K562 (cell line): ENCODE results near the gene FGF14. TPM values are rescaled to one million over a fixed set of nuclear protein-coding genes. Genes with fewer than 3 reads are reported as not detected.

Experiments used
- ATAC-seq: fragments of 200-7000 bp; cut with Tn5 transposase; 3 replicates; pipeline ENCODE4 v1.9.1; 2020; ENCODE audit warnings: moderate library complexity
- BruUV-seq: library from RNA; stranded (reverse); fragments of 400-500 nt; replicated peaks from 2 replicates; lab custom pipeline; 2021; lab: Mats Ljungman, UMichigan
- CTCF ChIA-PET: fragments of 300-600 bp; formaldehyde crosslinking; extraction: SDS; loops from one replicate; lab custom pipeline; 2021; ENCODE audit warnings: low intra/inter-chr PET ratio; lab: Yijun Ruan, JAX
- POLR2A ChIA-PET: fragments of 300-600, 350-650 bp; sonication (Branson Sonifier 250); formaldehyde crosslinking; extraction: SDS; loops from one replicate; lab custom pipeline; 2021; ENCODE audit warnings: antibody characterized with exemption, inconsistent platforms; lab: Yijun Ruan, JAX
- DNase-seq, 4 experiments: peaks; one replicate each; pipeline versions ENCODE4 v3.0.0 to v3.0.0-alpha.2; 2011 to 2018; ENCODE audit warnings: low spot score in 3 of 4, mixed read lengths in 3 of 4; ENCODE audit errors: extremely low read depth in 1 of 4
- FAIRE-seq: peaks from 2 replicates; lab custom pipeline; 2011; peaks lifted over from hg19 to GRCh38; lab: Jason Lieb, UNC
- H2AFZ ChIP-seq: 2 replicates; pipeline ENCODE4 v1.6.0; 2011; ENCODE audit warnings: low read depth, low read length, control low read depth, inconsistent platforms
- H3K27ac ChIP-seq: fragments of 200-600 bp; 3 replicates; pipeline ENCODE4 v1.8.0; 2011; ENCODE audit warnings: low read depth, mild to moderate bottlenecking, control low read depth, inconsistent platforms, low read length, moderate library complexity, mixed read lengths; ENCODE audit errors: extremely low read depth
- H3K27me3 ChIP-seq, 2 experiments: fragments of 300-600 bp in 1 of 2; 2 replicates in 1 of 2; 3 replicates in 1 of 2; pipeline versions ENCODE4 v1.6.0 to v1.8.0; 2011; ENCODE audit warnings: inconsistent platforms in 2 of 2, low read length in 2 of 2, mild to moderate bottlenecking in 1 of 2, mixed read lengths in 1 of 2, moderate library complexity in 1 of 2; ENCODE audit not compliant: control insufficient read depth in 2 of 2, insufficient read depth in 2 of 2
- H3K36me3 ChIP-seq: fragments of 300-600 bp; 3 replicates; pipeline ENCODE4 v1.8.0; 2011; ENCODE audit warnings: mild to moderate bottlenecking, low read length, inconsistent platforms; ENCODE audit not compliant: control insufficient read depth, insufficient read depth
- H3K4me1 ChIP-seq, 2 experiments: fragments of 200-600 bp in 1 of 2; replicated peaks in 1 of 2; 2 replicates in 1 of 2; 3 replicates in 1 of 2; pipeline versions ENCODE4 v1.5.1 to v1.8.0; 2011; ENCODE audit warnings: inconsistent platforms in 2 of 2, low read length in 2 of 2, mild to moderate bottlenecking in 1 of 2, mixed read lengths in 1 of 2, moderate library complexity in 1 of 2; ENCODE audit not compliant: control insufficient read depth in 2 of 2, insufficient read depth in 2 of 2
- H3K4me2 ChIP-seq: 2 replicates; pipeline ENCODE4 v1.6.1; 2011; ENCODE audit warnings: low read length, control low read depth, inconsistent platforms, mixed read lengths; ENCODE audit not compliant: insufficient read depth
- H3K4me3 ChIP-seq: fragments of 200-600 bp; sonication (generic), shearing (Covaris generic); 2 replicates; pipeline ENCODE4 v1.5.1; 2016; ENCODE audit warnings: control low read depth, inconsistent platforms
- H3K79me2 ChIP-seq: fragments of 200-600 bp; 3 replicates; pipeline ENCODE4 v1.8.0; 2011; ENCODE audit warnings: low read length, inconsistent platforms; ENCODE audit not compliant: control insufficient read depth, insufficient read depth
- H3K9ac ChIP-seq, 2 experiments: 2 replicates each; pipeline versions ENCODE4 v1.6.0 to v1.6.1; 2011; ENCODE audit warnings: low read depth in 2 of 2, low read length in 2 of 2, control low read depth in 1 of 2, inconsistent platforms in 1 of 2, mild to moderate bottlenecking in 1 of 2, mixed read lengths in 1 of 2; ENCODE audit not compliant: insufficient read depth in 1 of 2
- H3K9me1 ChIP-seq: one replicate; pipeline ENCODE4 v1.6.0; 2011; ENCODE audit warnings: inconsistent platforms, mild to moderate bottlenecking, low read length, moderate library complexity; ENCODE audit not compliant: control insufficient read depth, insufficient read depth
- H3K9me3 ChIP-seq: replicated peaks from 2 replicates; pipeline ENCODE4 v1.5.1; 2011; ENCODE audit warnings: low read depth, low read length, inconsistent platforms; ENCODE audit not compliant: control insufficient read depth, insufficient read depth
- H4K20me1 ChIP-seq: replicated peaks from 2 replicates; pipeline ENCODE4 v1.6.1; 2011; ENCODE audit warnings: low read length, inconsistent platforms, mixed read lengths; ENCODE audit not compliant: control insufficient read depth, insufficient read depth
- CBFA2T3 ChIP-seq: fragments of 450-650 bp; IDR thresholded peaks from 2 replicates; pipeline ENCODE4 v1.6.1; 2017
- FOSL1 ChIP-seq: fragments of 200-800 bp; sonication (Bioruptor generic); conservative IDR thresholded peaks from 2 replicates; pipeline ENCODE4 v1.6.1; 2016; ENCODE audit warnings: missing genetic modification characterization, missing compliant biosample characterization
- JUND ChIP-seq, 2 experiments: IDR thresholded peaks; 2 replicates in 1 of 2; 3 replicates in 1 of 2; pipeline ENCODE4 v1.6.1; 2011; ENCODE audit warnings: borderline replicate concordance in 2 of 2, low read depth in 2 of 2, low read length in 2 of 2, improper control_type of control experiment in 1 of 2, missing biosample characterization in 1 of 2, missing genetic modification characterization in 1 of 2, missing genetic modification reagents in 1 of 2
- PTBP1 ChIP-seq: fragments of 200-400 bp; formaldehyde crosslinking; IDR thresholded peaks from 2 replicates; pipeline ENCODE4 v1.6.1; 2017; ENCODE audit warnings: low read depth, low read length
- ZBTB34 ChIP-seq: fragments of 250-450 bp; sonication (Bioruptor Pico); IDR thresholded peaks from 2 replicates; pipeline ENCODE4 v1.8.0; 2021; ENCODE audit warnings: mild to moderate bottlenecking, moderate library complexity
- ZMIZ1 ChIP-seq, 2 experiments: fragments of 150-350 bp in 1 of 2; IDR thresholded peaks; 2 replicates each; pipeline ENCODE4 v1.6.1; 2012 to 2016; ENCODE audit warnings: low read depth in 2 of 2, low read length in 2 of 2, mild to moderate bottlenecking in 1 of 2, moderate library complexity in 1 of 2
- ZNF280B ChIP-seq: fragments of 250-450 bp; sonication (Bioruptor Pico); IDR thresholded peaks from 2 replicates; pipeline ENCODE4 v1.5.1; 2021; ENCODE audit warnings: mild to moderate bottlenecking
- WGBS: fragments of 100-300 bp; shearing (Covaris generic); methylation state at CpG from one replicate; pipeline ENCODE4 v1.1.6; 2016; ENCODE audit warnings: low coverage, mixed read lengths; ENCODE audit not compliant: insufficient coverage; ENCODE audit errors: missing lambda C conversion rate; 5-methylcytosine and 5-hydroxymethylcytosine counted together
- in situ Hi-C: fragments of 300-500 bp; cut with MboI; formaldehyde crosslinking; loops from 4 replicates; pipeline ENCODE4 v1.15.0; 2018; ENCODE audit warnings: inconsistent platforms, mixed read lengths
- intact Hi-C: fragments of 100-400 bp; cut with micrococcal nuclease; formaldehyde crosslinking; loops from 2 replicates; pipeline ENCODE4 v1.14.2; 2022
- polyA plus RNA-seq, 8 experiments: library from polyadenylated mRNA; depleted of rRNA in 4 of 8; stranded (reverse) in 5 of 8; unstranded in 3 of 8; fragments of >200 nt; fragmentation: Nextera tagmentation in 2 of 8; fragmentation: Illumina TruSeq in 1 of 8; extraction: Ambion mirVana in 2 of 8; extraction: Trizol in 1 of 8; gene quantifications; 2 replicates each; pipeline versions ENCODE4 v1.2.1 to v1.2.3, GENCODE V29; 2011 to 2014; ENCODE audit warnings: inconsistent platforms in 1 of 8, missing spikeins in 1 of 8
- total RNA-seq, 7 experiments: library from RNA; depleted of rRNA in 6 of 7; stranded (reverse); fragments of >200 nt in 6 of 7; fragmentation: Illumina TruSeq in 2 of 7; extraction: Trizol in 2 of 7; gene quantifications; 2 replicates each; pipeline versions ENCODE4 v1.2.1 to v1.2.3, GENCODE V29; 2011 to 2021; ENCODE audit warnings: low replicate concordance in 1 of 7
- TF ChIP-seq, protein P1 (sequence below): fragments of 450-650 bp; formaldehyde crosslinking; conservative IDR thresholded peaks from 2 replicates; pipeline ENCODE4 v1.4.0; 2022; ENCODE audit warnings: mild to moderate bottlenecking, missing genetic modification characterization

Gene FGF14
- total and polyA plus RNA-seq, 9 of the 15 experiments (the other 6 are each of a cell fraction or from before 2014, with no cell fraction given), result not detected

DNA sequence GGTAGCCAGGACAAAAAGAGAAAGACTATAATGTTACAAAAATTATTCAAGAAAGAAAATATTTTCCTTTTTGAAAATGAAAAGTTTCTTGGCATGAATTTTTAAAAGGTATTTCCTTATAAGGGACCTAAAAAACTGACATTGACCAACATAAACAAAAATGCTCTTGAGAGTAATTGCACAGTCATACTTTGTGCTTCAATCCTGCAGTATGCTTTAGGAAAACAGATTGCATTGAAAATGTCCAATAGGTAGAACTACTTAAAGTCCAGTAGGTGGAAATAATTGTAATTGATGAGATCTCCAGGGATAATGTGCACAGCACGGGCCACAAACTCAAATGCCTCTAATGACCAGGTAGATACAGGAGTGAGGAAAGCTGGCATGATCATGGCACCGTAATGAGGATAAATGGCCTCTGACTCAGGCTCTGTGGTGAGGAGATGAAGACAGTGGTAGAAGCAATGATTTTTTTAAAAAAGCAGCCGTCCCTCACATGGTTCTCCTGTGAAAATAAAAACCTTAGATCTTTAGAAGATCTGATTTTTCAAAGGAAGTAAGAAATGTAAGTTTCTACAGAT is 671.3 kb downstream of the FGF14 start (continued):
- TF ChIP-seq, protein P1, sequence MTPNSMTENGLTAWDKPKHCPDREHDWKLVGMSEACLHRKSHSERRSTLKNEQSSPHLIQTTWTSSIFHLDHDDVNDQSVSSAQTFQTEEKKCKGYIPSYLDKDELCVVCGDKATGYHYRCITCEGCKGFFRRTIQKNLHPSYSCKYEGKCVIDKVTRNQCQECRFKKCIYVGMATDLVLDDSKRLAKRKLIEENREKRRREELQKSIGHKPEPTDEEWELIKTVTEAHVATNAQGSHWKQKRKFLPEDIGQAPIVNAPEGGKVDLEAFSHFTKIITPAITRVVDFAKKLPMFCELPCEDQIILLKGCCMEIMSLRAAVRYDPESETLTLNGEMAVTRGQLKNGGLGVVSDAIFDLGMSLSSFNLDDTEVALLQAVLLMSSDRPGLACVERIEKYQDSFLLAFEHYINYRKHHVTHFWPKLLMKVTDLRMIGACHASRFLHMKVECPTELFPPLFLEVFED, result no peak
- no peak for TF ChIP-seq PTBP1

DNA sequence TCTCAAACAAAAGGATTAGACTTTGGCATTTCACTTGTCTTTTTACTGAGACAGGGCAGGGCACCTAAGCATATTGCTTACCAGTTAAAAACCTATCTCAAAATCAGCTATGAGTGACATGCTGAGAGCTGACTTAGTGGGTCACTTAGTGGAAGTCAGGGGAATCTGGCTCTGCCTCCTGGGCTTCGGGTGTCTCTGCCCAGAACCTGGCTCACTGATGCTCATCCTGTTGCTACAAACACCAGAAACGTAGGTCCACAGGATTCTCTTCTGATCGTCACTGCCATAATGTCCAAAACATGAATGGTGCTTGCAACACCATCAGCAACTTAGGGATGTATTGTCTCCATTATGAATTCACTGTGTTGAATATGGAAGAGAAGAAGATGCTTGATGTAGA is 673.2 kb downstream of the FGF14 start:
- DNase-seq (no peak), ATAC-seq (no peak), FAIRE-seq (no peak)
- in situ Hi-C loops (no loop called here), intact Hi-C loops (no loop called here)
- no peaks in the 10 kb centered on the region for H3K9me3 ChIP-seq
- no peaks in the 10 kb centered on the region for H4K20me1 ChIP-seq
- H3K36me3 ChIP-seq, result no peaks in the 10 kb centered on the region
- ChIA-PET POLR2A (no interaction called here), CTCF (no interaction called here)
- H3K27me3 ChIP-seq, result no peaks in the 10 kb centered on the region
- no peak overlapping the region for H3K4me2 ChIP-seq
- BruUV-seq, result no TSS peak
- 0% methylated on average over 3 of the region's 3 CpGs for WGBS
- no peaks in the 10 kb centered on the region for H3K79me2 ChIP-seq
- no peaks in the 10 kb centered on the region for H3K4me1 ChIP-seq
- no peak overlapping the region for H3K4me3 ChIP-seq
- H3K9me1 ChIP-seq, result no peaks in the 10 kb centered on the region
- no peak overlapping the region for H3K27ac ChIP-seq
- no peak overlapping the region for H3K9ac ChIP-seq
- no peak overlapping the region for H2AFZ ChIP-seq
- TF ChIP-seq ZMIZ1 (IDR thresholded peaks at IDR 0.05; ENCODE audit: low read depth in 2 of 2, low read length in 2 of 2) (no peak), JUND (IDR thresholded peaks at IDR 0.05; ENCODE audit: borderline replicate concordance, low read depth, low read length) (no peak), JUND (tag; IDR thresholded peaks at IDR 0.05; ENCODE audit: borderline replicate concordance, low read depth, low read length) (no peak), ZBTB34 (CRISPR knock-in tag) (no peak), CBFA2T3 (no peak), ZNF280B (CRISPR knock-in tag) (no peak), FOSL1 (tag) (no peak)
